Stimulated activated effector memory CD8-positive, alpha-beta T cell treated with anti-CD3 and anti-CD28 coated beads, Interleukin-12 subunit alpha, Interleukin-12 subunit beta, amount 100 ng/mL, for 72 hours (primary cell): ENCODE measurements around the gene GAK.

Experiments
- ATAC-seq: fragments of 150-1000 bp; cut with Tn5 transposase; 2 replicates; pipeline ENCODE4 v1.10.0; 2021
- DNase-seq, 2 donors: peaks; one replicate each; pipeline ENCODE4 v3.0.0; 2021 to 2022; ENCODE audit warnings: low spot score in 2 of 2
- H3K27ac Mint-ChIP-seq: one replicate; pipeline ENCODE4 v1.8.0; 2022; ENCODE audit warnings: mild to moderate bottlenecking, mixed read lengths
- H3K36me3 Mint-ChIP-seq: one replicate; pipeline ENCODE4 v1.8.0; 2022; ENCODE audit warnings: mild to moderate bottlenecking, mixed read lengths
- H3K4me1 Mint-ChIP-seq: one replicate; pipeline ENCODE4 v1.8.0; 2022; ENCODE audit warnings: mixed read lengths
- H3K4me3 Mint-ChIP-seq: one replicate; pipeline ENCODE4 v1.8.0; 2022; ENCODE audit warnings: mild to moderate bottlenecking, mixed read lengths
- H3K9me3 Mint-ChIP-seq: one replicate; pipeline ENCODE4 v1.8.0; 2022; ENCODE audit warnings: mixed read lengths

Gene GAK

GRCh38 chr4:858041-858481, 74.1 kb downstream of the GAK start:
- DNase-seq = no peak
- H3K4me3 Mint-ChIP-seq = no peak overlapping the region
- peaks cover 88% of the 10 kb centered on the region for H3K36me3 Mint-ChIP-seq
- H3K9me3 Mint-ChIP-seq = peaks cover 11% of the 10 kb centered on the region
- H3K27ac Mint-ChIP-seq = peak overlapping the region; percentile 83
- peaks cover 20% of the 10 kb centered on the region for H3K4me1 Mint-ChIP-seq
- no peak for ATAC-seq

- DNase-seq (no peak), ATAC-seq (no peak)
- Mint-ChIP-seq H3K27ac (peak overlapping the region; percentile 83), H3K36me3 (peaks cover 88% of the 10 kb centered on the region), H3K4me1 (peaks cover 20% of the 10 kb centered on the region), H3K9me3 (peaks cover 11% of the 10 kb centered on the region), H3K4me3 (no peak overlapping the region)
Measured at GRCh38 chr4:857461-857860, 74.7 kb downstream of the GAK start.

GRCh38 chr4:856225-856901, 75.8 kb downstream of the GAK start:
- H3K4me1 Mint-ChIP-seq = peaks cover 20% of the 10 kb centered on the region
- DNase-seq (no peak), ATAC-seq (peak; percentile 54)
- no peak overlapping the region for H3K4me3 Mint-ChIP-seq
- H3K9me3 Mint-ChIP-seq = peaks cover 11% of the 10 kb centered on the region
- H3K27ac Mint-ChIP-seq = peak overlapping the region; percentile 92
- H3K36me3 Mint-ChIP-seq = peaks cover 82% of the 10 kb centered on the region

GRCh38 chr4:855880-856224, 76.3 kb downstream of the GAK start:
- ATAC-seq (no peak), DNase-seq (no peak)
- Mint-ChIP-seq H3K4me1 (peaks cover 20% of the 10 kb centered on the region), H3K4me3 (no peak overlapping the region), H3K9me3 (peaks cover 11% of the 10 kb centered on the region), H3K36me3 (peaks cover 82% of the 10 kb centered on the region), H3K27ac (peak overlapping the region; percentile 92)

- no peak for ATAC-seq
- peaks cover 78% of the 10 kb centered on the region for H3K36me3 Mint-ChIP-seq
Measured at GRCh38 chr4:854356-854755, 77.8 kb downstream of the GAK start.

GRCh38 chr4:853416-853781, 78.7 kb downstream of the GAK start:
- no peak for ATAC-seq
- Mint-ChIP-seq H3K36me3 (peaks cover 79% of the 10 kb centered on the region), H3K27ac (no peak overlapping the region), H3K4me1 (peaks cover 20% of the 10 kb centered on the region), H3K9me3 (peaks cover 11% of the 10 kb centered on the region), H3K4me3 (no peak overlapping the region)
- no peak for DNase-seq

More at GRCh38 chr4:854356-854755, 77.8 kb downstream of the GAK start:
- no peak for DNase-seq
- Mint-ChIP-seq H3K27ac (no peak overlapping the region), H3K9me3 (peaks cover 11% of the 10 kb centered on the region), H3K4me1 (peaks cover 20% of the 10 kb centered on the region), H3K4me3 (no peak overlapping the region)

- Mint-ChIP-seq H3K9me3 (peaks cover 6% of the 10 kb centered on the region), H3K36me3 (peaks cover 76% of the 10 kb centered on the region), H3K4me1 (peaks cover 10% of the 10 kb centered on the region), H3K27ac (no peak overlapping the region), H3K4me3 (no peak overlapping the region)
- DNase-seq (no peak), ATAC-seq (no peak)
Measured at GRCh38 chr4:851701-852430, 80.2 kb downstream of the GAK start.

GRCh38 chr4:850323-850945, 81.7 kb downstream of the GAK start:
- no peak for DNase-seq
- Mint-ChIP-seq H3K27ac (no peak overlapping the region), H3K4me3 (no peak overlapping the region), H3K4me1 (no peaks in the 10 kb centered on the region), H3K9me3 (no peaks in the 10 kb centered on the region), H3K36me3 (peaks cover 62% of the 10 kb centered on the region)
- no peak for ATAC-seq

GRCh38 chr4:849478-850175, 82.5 kb downstream of the GAK start:
- no peak for ATAC-seq
- Mint-ChIP-seq H3K9me3 (no peaks in the 10 kb centered on the region), H3K36me3 (peaks cover 54% of the 10 kb centered on the region), H3K4me1 (no peaks in the 10 kb centered on the region), H3K4me3 (no peak overlapping the region), H3K27ac (no peak overlapping the region)
- DNase-seq = no peak

GRCh38 chr4:848803-849477, 83.2 kb downstream of the GAK start:
- H3K27ac Mint-ChIP-seq = peak overlapping the region; percentile 8

GRCh38 chr4:848307-848691, 83.8 kb downstream of the GAK start:
- no peak overlapping the region for H3K4me3 Mint-ChIP-seq
- DNase-seq (no peak), ATAC-seq (no peak)
- peak overlapping the region; percentile 8 for H3K27ac Mint-ChIP-seq
- no peaks in the 10 kb centered on the region for H3K9me3 Mint-ChIP-seq
- H3K4me1 Mint-ChIP-seq = no peaks in the 10 kb centered on the region
- H3K36me3 Mint-ChIP-seq = peaks cover 51% of the 10 kb centered on the region

More at GRCh38 chr4:848803-849477, 83.2 kb downstream of the GAK start:
- peaks cover 51% of the 10 kb centered on the region for H3K36me3 Mint-ChIP-seq
- no peak overlapping the region for H3K4me3 Mint-ChIP-seq
- H3K9me3 Mint-ChIP-seq = no peaks in the 10 kb centered on the region
- H3K4me1 Mint-ChIP-seq = no peaks in the 10 kb centered on the region
- ATAC-seq (no peak), DNase-seq (no peak)

GRCh38 chr4:845836-846251, 86.3 kb downstream of the GAK start:
- H3K4me3 Mint-ChIP-seq = no peak overlapping the region
- peaks cover 45% of the 10 kb centered on the region for H3K36me3 Mint-ChIP-seq
- no peak overlapping the region for H3K27ac Mint-ChIP-seq
- no peaks in the 10 kb centered on the region for H3K4me1 Mint-ChIP-seq
- H3K9me3 Mint-ChIP-seq = peaks cover 2% of the 10 kb centered on the region
- no peak for DNase-seq
- ATAC-seq = no peak

- no peak for DNase-seq
Measured at GRCh38 chr4:845233-845835, 86.8 kb downstream of the GAK start.

GRCh38 chr4:844752-845232, 87.3 kb downstream of the GAK start:
- Mint-ChIP-seq H3K9me3 (peaks cover 2% of the 10 kb centered on the region), H3K36me3 (peaks cover 34% of the 10 kb centered on the region), H3K4me3 (no peak overlapping the region), H3K27ac (no peak overlapping the region), H3K4me1 (peaks cover 5% of the 10 kb centered on the region)
- DNase-seq = no peak
- no peak for ATAC-seq

More at GRCh38 chr4:845233-845835, 86.8 kb downstream of the GAK start:
- ATAC-seq = no peak
- Mint-ChIP-seq H3K27ac (no peak overlapping the region), H3K4me1 (no peaks in the 10 kb centered on the region), H3K36me3 (peaks cover 40% of the 10 kb centered on the region), H3K9me3 (peaks cover 2% of the 10 kb centered on the region), H3K4me3 (no peak overlapping the region)
